Right ventricle myocardium inferior (tissue), 1 donor: ENCODE results near the gene AQP2. TPM values are rescaled to one million over a fixed set of nuclear protein-coding genes. Genes with fewer than 3 reads are reported as not detected.
A peak's percentile ranks its signal among the peaks of the same experiment; 100 is the strongest.
"Not testable (repeated sequence)": the region's sequence is repeated elsewhere in the genome, so short reads cannot be mapped to it uniquely, and the experiment has no call there.

ENCODE experiments used
- ATAC-seq: fragments of 200-7000 bp; cut with Tn5 transposase; one replicate; pipeline ENCODE4 v1.9.1; 2020; ENCODE audit warnings: mild to moderate bottlenecking, moderate library complexity
- DNase-seq: peaks from one replicate; pipeline ENCODE4 v3.0.0; 2021; ENCODE audit errors: missing footprints
- intact Hi-C: fragments of 100-400 bp; cut with DNase I; formaldehyde crosslinking; loops from one replicate; pipeline ENCODE4 v1.11.0; 2022
- total RNA-seq: library from RNA; stranded (reverse); fragmentation: NEBNext Ultra II Directional; extraction: Animal tissue kit (Norgen Biotek cat#: 25700); gene quantifications from one replicate; pipeline ENCODE4 v1.2.1, GENCODE V29; 2021
- donor health status: DM: no; HTN: yes; CAD: no; lungs with severe emphysema.

AQP2 gene
- total RNA-seq, 1 donor from 2014 or later: not detected

GRCh38 chr12:49974231-49974675 is 23.7 kb downstream of the AQP2 start:
- DNase-seq (peak; percentile 78), ATAC-seq (peak; percentile 87)
- intact Hi-C loops: loop anchor here (2.0 kb wide), 1 partner anchor 83 kb away; the partner anchor contains the start of gene ASIC1

DNA sequence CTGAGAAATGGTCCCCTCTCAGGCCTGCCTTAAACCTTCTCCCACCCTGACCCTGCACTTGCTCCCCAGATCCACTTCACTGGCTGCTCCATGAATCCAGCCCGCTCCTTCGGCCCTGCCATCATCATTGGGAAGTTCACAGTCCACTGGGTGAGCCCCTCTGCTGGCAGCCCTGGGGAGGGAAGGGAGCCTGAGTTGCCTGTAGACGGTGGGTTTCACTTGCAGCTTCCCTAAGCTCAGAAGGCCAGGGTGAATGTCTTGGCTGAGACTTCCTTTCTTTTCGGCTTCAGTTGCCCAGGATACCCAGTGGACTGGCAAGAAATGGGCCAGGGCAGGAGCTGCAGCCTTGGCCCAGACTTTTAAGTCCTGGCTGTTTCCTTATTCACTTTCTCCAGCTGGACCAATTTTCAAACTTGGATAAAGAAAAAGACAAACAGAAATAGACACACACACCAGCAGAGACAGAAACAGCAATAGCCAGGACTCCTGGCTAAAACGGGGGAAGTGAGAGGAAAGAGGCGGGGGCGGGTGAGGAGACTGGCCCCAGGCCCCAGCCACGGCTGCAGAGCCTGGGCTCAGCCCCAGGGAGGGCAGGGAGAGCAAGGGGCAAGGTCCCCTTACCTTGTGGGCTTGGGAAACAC is 24.3 kb downstream of the AQP2 start:
- DNase-seq: no peak
- ATAC-seq: peak; percentile 23
- intact Hi-C loops: loop anchor here (2.0 kb wide), 1 partner anchor 82 kb away; the partner anchor contains the start of gene ASIC1

DNA sequence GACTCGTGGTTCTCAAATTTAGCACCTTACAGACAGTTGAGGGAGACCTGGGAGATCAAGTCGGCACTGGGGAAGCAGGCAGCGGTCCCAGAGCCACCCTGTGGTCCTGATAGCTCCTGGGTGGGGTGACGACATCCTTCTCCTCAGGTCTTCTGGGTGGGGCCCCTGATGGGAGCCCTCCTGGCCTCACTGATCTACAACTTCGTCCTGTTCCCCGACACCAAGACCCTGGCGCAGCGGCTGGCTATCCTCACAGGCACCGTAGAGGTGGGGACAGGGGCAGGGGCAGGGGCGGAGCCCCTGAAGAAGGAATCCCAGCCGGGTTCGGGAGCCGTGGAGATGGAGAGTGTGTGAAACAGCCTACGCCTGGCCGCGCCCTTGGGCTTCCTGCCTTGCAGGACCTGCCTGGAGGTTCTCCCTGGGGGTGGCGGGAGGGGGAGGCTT is 24.8 kb downstream of the AQP2 start:
- DNase-seq (no peak), ATAC-seq (no peak)
- intact Hi-C loops: loop anchor here (2.0 kb wide), 1 partner anchor 81 kb away; the partner anchor contains the start of gene ASIC1

- intact Hi-C loops: no loop called here
- no peak for ATAC-seq
- no peak for DNase-seq
Observed at GRCh38 chr12:49976557-49976956, 26.0 kb downstream of the AQP2 start.

DNA sequence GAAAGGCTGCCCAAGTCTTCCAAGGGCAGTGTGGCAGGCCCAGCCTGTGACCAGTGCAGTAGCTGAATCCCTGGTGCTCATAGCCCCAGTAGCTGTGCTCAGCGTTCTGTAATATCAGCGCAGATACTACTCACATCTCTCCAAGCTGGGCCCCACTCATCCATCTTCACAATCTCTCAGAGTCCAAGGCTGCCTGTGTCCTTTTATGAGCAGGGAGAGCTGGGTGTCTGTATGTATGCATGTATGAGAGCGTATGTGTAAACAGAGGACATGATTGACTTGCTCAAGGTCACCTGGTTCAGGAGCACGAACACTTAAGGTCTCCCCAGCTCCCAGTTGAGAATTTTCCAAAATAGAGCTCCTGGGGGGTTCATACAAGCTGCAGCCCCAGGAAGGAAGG is 27.6 kb downstream of the AQP2 start:
- intact Hi-C loops: no loop called here
- no peak for ATAC-seq

GRCh38 chr12:49979016-49979586 is 28.6 kb downstream of the AQP2 start:
- ATAC-seq: no peak

More for the DNA sequence above, 27.6 kb downstream of the AQP2 start:
- no peak for DNase-seq

GRCh38 chr12:49979791-49980190 is 29.3 kb downstream of the AQP2 start:
- ATAC-seq (no peak), DNase-seq (no peak)
- intact Hi-C loops: no loop called here

More at GRCh38 chr12:49979016-49979586, 28.6 kb downstream of the AQP2 start:
- intact Hi-C loops: no loop called here
- DNase-seq: no peak

GRCh38 chr12:49980501-49981349 is 30.2 kb downstream of the AQP2 start:
- ATAC-seq (no peak), DNase-seq (no peak)
- intact Hi-C loops: no loop called here

- ATAC-seq: no peak
- intact Hi-C loops: no loop called here
- DNase-seq: no peak
Observed at GRCh38 chr12:49982246-49983087, 31.9 kb downstream of the AQP2 start.

GRCh38 chr12:49983892-49984291 is 33.4 kb downstream of the AQP2 start:
- DNase-seq (no peak), ATAC-seq (peak; percentile 77)
- intact Hi-C loops: no loop called here

DNA sequence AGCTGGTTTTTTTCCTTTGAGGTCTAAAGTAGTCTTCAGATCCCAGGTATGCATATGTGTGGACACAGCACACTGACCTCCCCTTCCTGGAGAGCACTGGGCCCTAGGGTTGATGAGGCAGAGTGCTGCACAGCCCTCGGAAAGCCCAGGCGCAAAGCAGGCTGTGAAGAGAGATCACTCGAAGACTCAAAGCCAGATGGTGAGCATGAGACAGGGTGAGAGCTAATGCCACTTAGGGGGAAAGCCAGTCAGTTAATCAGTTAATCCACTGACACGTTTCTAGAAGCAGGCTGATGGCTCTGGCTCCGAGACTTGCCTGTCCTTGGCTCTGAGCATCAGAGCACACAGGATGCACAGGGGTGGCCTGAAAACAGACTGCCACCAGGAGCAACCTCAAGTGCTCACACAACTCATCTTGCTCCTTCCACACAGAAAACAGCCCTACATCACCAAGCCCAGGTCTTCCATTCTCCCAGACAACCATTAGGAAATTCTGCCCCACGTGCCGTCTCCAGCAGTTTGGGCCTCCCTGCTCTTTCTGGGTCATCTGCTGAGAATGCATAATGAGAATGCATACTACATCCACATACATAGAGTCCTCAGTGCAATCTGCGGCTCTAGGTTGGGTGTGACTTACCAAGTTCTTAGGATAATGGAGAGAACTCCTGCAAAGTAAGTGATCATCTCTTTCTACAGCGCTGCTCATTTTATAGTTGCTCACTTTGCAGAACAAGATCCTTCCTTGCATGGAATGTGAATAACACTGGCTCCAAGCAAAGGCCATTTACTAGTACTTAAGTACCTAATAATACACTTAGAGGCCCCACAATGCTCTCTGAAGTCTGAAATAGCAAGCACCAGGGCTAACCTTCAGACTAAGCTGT is 34.2 kb downstream of the AQP2 start:
- DNase-seq (no peak), ATAC-seq (no peak)
- intact Hi-C loops: no loop called here

GRCh38 chr12:49985981-49986380 is 35.4 kb downstream of the AQP2 start:
- ATAC-seq (no peak), DNase-seq (no peak)
- intact Hi-C loops: no loop called here

- ATAC-seq, DNase-seq, intact Hi-C loops: not testable (repeated sequence)
Observed at GRCh38 chr12:49986476-49986875, 35.9 kb downstream of the AQP2 start.

GRCh38 chr12:49987625-49988303 is 37.2 kb downstream of the AQP2 start:
- ATAC-seq (peak; percentile 36), DNase-seq (no peak)
- intact Hi-C loops: no loop called here

DNA sequence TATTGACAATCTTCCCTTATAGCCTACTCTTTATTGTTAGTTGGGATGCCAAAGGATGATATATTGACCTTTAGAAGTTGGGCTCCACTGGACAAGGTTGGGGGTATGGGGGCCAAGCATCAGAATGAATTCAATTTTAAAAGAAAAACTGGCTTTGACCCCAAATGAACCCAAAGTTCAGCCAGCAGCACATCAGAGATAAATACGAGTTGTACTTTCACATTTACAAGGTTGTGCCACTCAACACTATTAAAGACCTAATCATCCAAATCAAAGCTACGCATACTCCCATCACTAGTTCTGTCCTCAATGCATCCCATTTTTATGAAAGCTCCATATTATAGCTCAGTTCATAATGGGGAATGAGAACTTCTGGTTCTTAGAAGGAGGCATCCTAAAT is 38.9 kb downstream of the AQP2 start:
- ATAC-seq, DNase-seq, intact Hi-C loops: not testable (repeated sequence)

GRCh38 chr12:49990273-49990672 is 39.7 kb downstream of the AQP2 start:
- ATAC-seq (no peak), DNase-seq (no peak)
- intact Hi-C loops: no loop called here

- intact Hi-C loops: no loop called here
Observed at GRCh38 chr12:49998453-49998852, 47.9 kb downstream of the AQP2 start.

More at GRCh38 chr12:49998453-49998852, 47.9 kb downstream of the AQP2 start:
- no peak for ATAC-seq
- no peak for DNase-seq
